ENCODE measurements around the gene HCRTR1. TPM values are rescaled to one million over a fixed set of nuclear protein-coding genes. Genes with fewer than 3 reads are reported as not detected.

Gene HCRTR1
- total and polyA plus RNA-seq, 2 of the 8 experiments (the other 6 are each of a cell fraction or from before 2014, with no cell fraction given): 0.35 to 0.39 TPM

DNA sequence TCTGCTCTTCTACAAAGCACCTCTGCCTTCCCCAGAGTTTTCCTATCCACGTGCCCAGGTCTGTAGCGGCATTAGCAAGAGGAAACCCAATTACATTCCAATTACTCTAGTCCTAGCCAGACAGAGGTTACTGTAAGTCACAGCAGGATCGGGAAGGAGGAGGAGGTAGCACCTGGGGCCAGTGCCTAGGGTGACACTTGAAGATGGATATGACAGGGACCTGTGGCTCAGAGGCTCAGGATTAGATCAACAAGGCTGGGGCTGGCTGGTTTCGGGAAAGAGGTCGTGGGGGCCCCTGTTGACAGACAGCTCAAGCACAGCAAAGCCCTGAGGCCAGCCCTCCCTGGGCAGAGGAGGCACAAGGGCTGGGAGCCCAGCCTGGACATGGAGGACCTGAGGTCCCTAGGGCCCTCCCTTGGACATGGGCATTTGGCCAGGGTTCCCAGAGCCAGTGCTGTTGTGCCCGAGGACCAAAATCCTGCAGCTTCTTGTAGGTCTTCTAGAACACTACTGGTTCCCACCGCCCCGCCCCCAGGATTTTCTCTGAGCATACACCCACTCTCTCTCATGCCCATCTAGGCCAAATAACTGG lies 3.0 kb upstream of the HCRTR1 start:
- Histone ChIP-seq H3K27ac (ENCODE audit: low read depth, low read length) (no peak overlapping the region), H4K5ac (ENCODE audit: insufficient read length, low read depth, low read length) (no peak overlapping the region), H3K4me2 (ENCODE audit: insufficient read depth in 1 of 2, low read depth in 2 of 2, low read length in 2 of 2) (no peak overlapping the region), H2BK120ac (replicated peaks; ENCODE audit: low read depth, low read length) (no peak overlapping the region), H3K4me1 (replicated peaks in 1 of 4; ENCODE audit: control insufficient read depth in 3 of 4, insufficient read depth in 4 of 4, low read length in 3 of 4) (peaks cover 2 to 11% (median 7%) of the 10 kb centered on the region in 4 experiments; a peak in 5 of 7 replicates), H3K79me2 (ENCODE audit: control insufficient read depth in 1 of 2, insufficient read depth in 2 of 2, low read length in 2 of 2) (no peaks in the 10 kb centered on the region), H4K8ac (ENCODE audit: extremely low read depth, insufficient read depth, low read length) (peak overlapping the region; percentile 59), H3K27me3 (replicated peaks in 1 of 4; ENCODE audit: control insufficient read depth in 3 of 4, extremely low read depth in 1 of 4, insufficient read depth in 3 of 4, low read length in 3 of 4) (peaks cover 6 to 22% (median 16%) of the 10 kb centered on the region in 4 experiments), H3K23ac (ENCODE audit: insufficient read length) (no peak overlapping the region), H3K9ac (replicated peaks in 1 of 4; ENCODE audit: extremely low read depth in 1 of 4, low read depth in 3 of 4, low read length in 3 of 4) (no peak overlapping the region), H4K20me1 (replicated peaks in 1 of 2; ENCODE audit: control insufficient read depth in 1 of 2, insufficient read depth in 2 of 2, low read length in 2 of 2) (no peaks in the 10 kb centered on the region), H3K14ac (ENCODE audit: insufficient read length) (no peak overlapping the region), H3K79me1 (ENCODE audit: low read depth, low read length) (no peaks in the 10 kb centered on the region), H3K23me2 (ENCODE audit: low read depth, low read length) (peaks cover 8% of the 10 kb centered on the region; the same call in 1 of the 2 replicates), H3K4ac (replicated peaks; ENCODE audit: insufficient read length, low read depth, low read length) (no peak overlapping the region), H4K91ac (replicated peaks; ENCODE audit: insufficient read length, low read length) (no peak overlapping the region), H3K18ac (ENCODE audit: extremely low read depth, low read length) (no peak overlapping the region), H2AK5ac (ENCODE audit: low read depth, low read length) (no peak overlapping the region), H3K9me3 (ENCODE audit: insufficient read depth in 2 of 2, low read depth in 1 of 2, low read length in 1 of 2) (no peaks in the 10 kb centered on the region), H2BK20ac (ENCODE audit: low read length) (0 out of 2 replicates have a peak overlapping the region, but pooled peaks have one; percentile 48), H2BK15ac (ENCODE audit: low read length) (no peak overlapping the region), H3K4me3 (ENCODE audit: extremely low read depth in 1 of 4, insufficient read depth in 2 of 4, low read depth in 3 of 4, low read length in 4 of 4) (no peak overlapping the region), H3K56ac (replicated peaks; ENCODE audit: insufficient read length, low read depth, low read length) (no peak overlapping the region), H2BK12ac (ENCODE audit: low read depth, low read length) (peak overlapping the region; percentile 53; the same call in 1 of the 2 replicates), H2BK5ac (ENCODE audit: low read depth, low read length) (no peak overlapping the region), H3K36me3 (ENCODE audit: control insufficient read depth in 2 of 4, insufficient read depth in 4 of 4, low read length in 3 of 4) (no peaks in the 10 kb centered on the region), H2AFZ (ENCODE audit: low read length) (peak overlapping the region; percentile 48; the same call in 1 of the 2 replicates)
- FAIRE-seq (no peak), DNase-seq (ENCODE audit: low read depth in 1 of 2, low spot score in 2 of 2) (no peak)
- TF ChIP-seq SIRT6 (IDR thresholded peaks at IDR 0.05; ENCODE audit: low read length): no peak
- TF ChIP-seq ZNF274 (IDR thresholded peaks at IDR 0.05; ENCODE audit: borderline replicate concordance, extremely low read depth, low read length): no peak
- no peak for TF ChIP-seq POU5F1 (IDR thresholded peaks at IDR 0.05; ENCODE audit: low read depth, low read length)
- no peak for TF ChIP-seq EGR1 (IDR thresholded peaks at IDR 0.05; ENCODE audit: borderline replicate concordance, low read depth, low read length)
- no peak for TF ChIP-seq BRCA1 (IDR thresholded peaks at IDR 0.05; ENCODE audit: low read depth, low read length)
- no peak for TF ChIP-seq TBP (IDR thresholded peaks at IDR 0.05; ENCODE audit: low read depth, low read length)
- no peak for TF ChIP-seq GTF2F1 (IDR thresholded peaks at IDR 0.05; ENCODE audit: borderline replicate concordance, low read depth, low read length)
- TF ChIP-seq SAP30 (IDR thresholded peaks at IDR 0.05; ENCODE audit: insufficient read depth, insufficient replicate concordance, low read length): no peak
- ChIA-PET CTCF (ENCODE audit: partially characterized antibody) (interaction anchor here (0.8 to 2.2 kb wide), 4 partner anchors 9 to 79 kb away, joined by 3 to 7 read pairs (median 4); no protein-coding TSS in a partner anchor), POLR2A (ENCODE audit: partially characterized antibody) (interaction anchor here (1.0 to 1.7 kb wide), 2 partner anchors 14 to 30 kb away, joined by 4 to 6 read pairs; partner anchors contain the start of gene PEF1)
- 80% methylated on average over 8 of the region's 8 CpGs; no CpG with 5 or more reads in 1 of the 2 experiments for WGBS, 2 experiments (ENCODE audit: extremely low coverage in 1 of 2, insufficient coverage in 1 of 2, insufficient read length in 1 of 2, insufficient replicate concordance in 2 of 2, low coverage in 1 of 2, low lambda C conversion rate in 2 of 2, missing lambda C conversion rate in 1 of 2)
